ENCODE data around the gene CITED4.
"Not testable (repeated sequence)": the region's sequence is repeated elsewhere in the genome, so short reads cannot be mapped to it uniquely, and the experiment has no call there.

CITED4 gene

GRCh38 chr1:40862008-40862863, at the start of gene CITED4:
Gene CITED4, minus strand, starts transcription at chr1:40862363. Its CDS starts 236 bp downstream, at chr1:40862127.
- DNase-seq (ENCODE audit: low read depth in 2 of 2): peak; percentile 90 to 91

GRCh38 chr1:40911105-40911504, 48.9 kb upstream of the CITED4 start:
- DNase-seq (ENCODE audit: low read depth in 2 of 2): no peak

- no peak for DNase-seq (ENCODE audit: low read depth in 2 of 2)
These were observed 47.1 kb upstream of the CITED4 start for GRCh38 chr1:40909281-40909680.

GRCh38 chr1:40908350-40908749, 46.2 kb upstream of the CITED4 start:
- no peak for DNase-seq (ENCODE audit: low read depth in 2 of 2)

GRCh38 chr1:40907899-40908298, 45.7 kb upstream of the CITED4 start:
- no peak for DNase-seq (ENCODE audit: low read depth in 2 of 2)

- DNase-seq (ENCODE audit: low read depth in 2 of 2): no peak
These were observed 44.7 kb upstream of the CITED4 start for GRCh38 chr1:40906781-40907400.

- DNase-seq (ENCODE audit: low read depth in 2 of 2): no peak
These were observed 42.9 kb upstream of the CITED4 start for GRCh38 chr1:40905061-40905460.

GRCh38 chr1:40903106-40903505, 40.9 kb upstream of the CITED4 start:
- DNase-seq (ENCODE audit: low read depth in 2 of 2): no peak

- no peak for DNase-seq (ENCODE audit: low read depth in 2 of 2)
These were observed 40.0 kb upstream of the CITED4 start for GRCh38 chr1:40901886-40902852.

GRCh38 chr1:40899230-40899870, 37.2 kb upstream of the CITED4 start:
- no peak for DNase-seq (ENCODE audit: low read depth in 2 of 2)

- no peak for DNase-seq (ENCODE audit: low read depth in 2 of 2)
These were observed 36.3 kb upstream of the CITED4 start for GRCh38 chr1:40898431-40898901.

- DNase-seq (ENCODE audit: low read depth in 2 of 2): no peak
These were observed 35.4 kb upstream of the CITED4 start for GRCh38 chr1:40897513-40897912.

GRCh38 chr1:40896482-40896881, 34.3 kb upstream of the CITED4 start:
- no peak for DNase-seq (ENCODE audit: low read depth in 2 of 2)

- DNase-seq (ENCODE audit: low read depth in 2 of 2): no peak
These were observed 33.4 kb upstream of the CITED4 start for GRCh38 chr1:40895601-40896000.

GRCh38 chr1:40894858-40895257, 32.7 kb upstream of the CITED4 start:
- DNase-seq (ENCODE audit: low read depth in 2 of 2): not testable (repeated sequence)

GRCh38 chr1:40894455-40894854, 32.3 kb upstream of the CITED4 start:
- no peak for DNase-seq (ENCODE audit: low read depth in 2 of 2)

GRCh38 chr1:40893946-40894345, 31.8 kb upstream of the CITED4 start:
- DNase-seq (ENCODE audit: low read depth in 2 of 2): no peak

GRCh38 chr1:40892354-40892753, 30.2 kb upstream of the CITED4 start:
- DNase-seq (ENCODE audit: low read depth in 2 of 2): no peak

GRCh38 chr1:40890771-40891170, 28.6 kb upstream of the CITED4 start:
- no peak for DNase-seq (ENCODE audit: low read depth in 2 of 2)

GRCh38 chr1:40887652-40888051, 25.5 kb upstream of the CITED4 start:
- no peak for DNase-seq (ENCODE audit: low read depth in 2 of 2)

- DNase-seq (ENCODE audit: low read depth in 2 of 2): no peak
These were observed 24.8 kb upstream of the CITED4 start for GRCh38 chr1:40887012-40887378.

All from stimulated activated CD8-positive, alpha-beta memory T cell treated with anti-CD3 and anti-CD28 coated beads, Interleukin-2, amount 100 ng/mL, for 48 hours (primary cell).